GM19035 (cell line): ENCODE results near the gene GNS.
"Not testable (repeated sequence)": the region's sequence is repeated elsewhere in the genome, so short reads cannot be mapped to it uniquely, and the experiment has no call there.

Experiments used
- ATAC-seq: cut with Tn5 transposase; IDR thresholded peaks from one replicate; pipeline ENCODE4 v1.9.1; 2021; ENCODE audit not compliant: unreplicated experiment

The GNS gene

GRCh38 chr12:64759035-64759894, at the start of gene GNS:
Gene GNS (minus strand): TSS chr12:64759406. CDS start chr12:64759276, 130 bp downstream.
- ATAC-seq, result peak; percentile 83

GRCh38 chr12:64808110-64808509, 48.9 kb upstream of the GNS start:
- no peak for ATAC-seq

GRCh38 chr12:64806593-64807460, 47.6 kb upstream of the GNS start:
- ATAC-seq, result no peak

- no peak for ATAC-seq
These were observed 47.0 kb upstream of the GNS start for GRCh38 chr12:64806173-64806572.

- not testable (repeated sequence) for ATAC-seq
These were observed 43.1 kb upstream of the GNS start for GRCh38 chr12:64802180-64802775.

- ATAC-seq, result no peak
These were observed 42.2 kb upstream of the GNS start for GRCh38 chr12:64801381-64801780.

GRCh38 chr12:64800640-64801039, 41.4 kb upstream of the GNS start:
- ATAC-seq, result peak; percentile 41

GRCh38 chr12:64798165-64798564, 39.0 kb upstream of the GNS start:
- no peak for ATAC-seq

GRCh38 chr12:64797156-64797555, 38.0 kb upstream of the GNS start:
- ATAC-seq, result no peak

GRCh38 chr12:64796205-64796845, 37.1 kb upstream of the GNS start:
- peak; percentile 87 for ATAC-seq

- no peak for ATAC-seq
These were observed 35.1 kb upstream of the GNS start for GRCh38 chr12:64794305-64794704.

- ATAC-seq, result no peak
These were observed 34.4 kb upstream of the GNS start for GRCh38 chr12:64793610-64794009.

GRCh38 chr12:64792128-64792527, 32.9 kb upstream of the GNS start:
- ATAC-seq, result no peak

GRCh38 chr12:64791036-64791435, 31.8 kb upstream of the GNS start:
- no peak for ATAC-seq

- no peak for ATAC-seq
These were observed 31.0 kb upstream of the GNS start for GRCh38 chr12:64790166-64790565.

- ATAC-seq, result no peak
These were observed 26.6 kb upstream of the GNS start for GRCh38 chr12:64785838-64786237.

GRCh38 chr12:64782191-64782876, 23.1 kb upstream of the GNS start:
- ATAC-seq, result no peak

- no peak for ATAC-seq
These were observed 22.3 kb upstream of the GNS start for GRCh38 chr12:64781280-64782190.

GRCh38 chr12:64780531-64781279, 21.5 kb upstream of the GNS start:
- ATAC-seq, result no peak
